CD4-positive, CD25-positive, alpha-beta regulatory T cell (primary cell): ENCODE measurements around the gene ESPN. TPM values are rescaled to one million over a fixed set of nuclear protein-coding genes. Genes with fewer than 3 reads are reported as not detected.

Experiments
- ATAC-seq, 2 donors: fragments of 150-1000 bp; cut with Tn5 transposase; one replicate each; pipeline ENCODE4 v1.10.0; 2021; ENCODE audit warnings: low read depth in 2 of 2, moderate number of reproducible peaks in 2 of 2, moderate library complexity in 1 of 2
- DNase-seq, 3 donors: peaks; one replicate each; pipeline versions ENCODE4 v3.0.0 to v3.0.0-alpha.2; 2012 to 2022; ENCODE audit warnings: mixed read lengths in 1 of 3
- H3K27ac ChIP-seq: one replicate; pipeline ENCODE4 v1.7.0; 2013; ENCODE audit warnings: mild to moderate bottlenecking, low read length; ENCODE audit not compliant: insufficient read depth, poor library complexity, severe bottlenecking
- H3K27me3 ChIP-seq: one replicate; pipeline ENCODE4 v1.7.0; 2013; ENCODE audit warnings: low read length; ENCODE audit not compliant: control insufficient read depth, insufficient read depth
- H3K36me3 ChIP-seq: one replicate; pipeline ENCODE4 v1.7.0; 2013; ENCODE audit warnings: mild to moderate bottlenecking, low read length, moderate library complexity; ENCODE audit not compliant: control insufficient read depth, insufficient read depth
- H3K4me1 ChIP-seq: 2 replicates; pipeline ENCODE4 v1.7.0; 2013; ENCODE audit warnings: mild to moderate bottlenecking, low read length; ENCODE audit not compliant: insufficient read depth, control insufficient read depth, poor library complexity, severe bottlenecking
- H3K4me3 ChIP-seq: one replicate; pipeline ENCODE4 v1.7.0; 2013; ENCODE audit warnings: low read depth, mild to moderate bottlenecking, low read length, moderate library complexity
- H3K9me3 ChIP-seq, 2 experiments: 1 replicate in 1 of 2; 2 replicates in 1 of 2; pipeline ENCODE4 v1.7.0; 2013; ENCODE audit warnings: low read length in 2 of 2, mild to moderate bottlenecking in 1 of 2, moderate library complexity in 1 of 2; ENCODE audit not compliant: control insufficient read depth in 2 of 2
- H3K27ac Mint-ChIP-seq, 3 donors: one replicate each; pipeline ENCODE4 v1.8.0; 2020 to 2022; ENCODE audit warnings: mild to moderate bottlenecking in 3 of 3, mixed read lengths in 3 of 3, moderate library complexity in 2 of 3
- H3K27me3 Mint-ChIP-seq: one replicate; pipeline ENCODE4 v1.8.0; 2022; ENCODE audit warnings: mild to moderate bottlenecking, mixed read lengths
- H3K36me3 Mint-ChIP-seq: one replicate; pipeline ENCODE4 v1.8.0; 2020; ENCODE audit warnings: mixed read lengths
- H3K4me1 Mint-ChIP-seq, 4 donors: one replicate each; pipeline ENCODE4 v1.8.0; 2020 to 2022; ENCODE audit warnings: mixed read lengths in 4 of 4, mild to moderate bottlenecking in 1 of 4
- H3K4me3 Mint-ChIP-seq, 4 donors: one replicate each; pipeline ENCODE4 v1.8.0; 2020 to 2022; ENCODE audit warnings: mild to moderate bottlenecking in 4 of 4, mixed read lengths in 4 of 4, moderate library complexity in 3 of 4
- H3K9me3 Mint-ChIP-seq, 7 donors: one replicate each; pipeline ENCODE4 v1.8.0; 2020 to 2022; ENCODE audit warnings: mixed read lengths in 7 of 7, mild to moderate bottlenecking in 3 of 7, moderate library complexity in 2 of 7
- polyA plus RNA-seq, 4 donors: library from polyadenylated mRNA; unstranded; fragments of 300-500 nt; fragmentation: Illumina TruSeq; gene quantifications; one replicate each; pipeline ENCODE4 v1.2.3, GENCODE V29; 2021
- total RNA-seq: library from RNA; stranded (reverse); gene quantifications from one replicate; pipeline ENCODE4 v1.2.3, GENCODE V29; 2022

ESPN gene
- total and polyA plus RNA-seq, 5 donors from 2014 or later, result 0.22 to 3.7 (median 0.23) TPM

DNA sequence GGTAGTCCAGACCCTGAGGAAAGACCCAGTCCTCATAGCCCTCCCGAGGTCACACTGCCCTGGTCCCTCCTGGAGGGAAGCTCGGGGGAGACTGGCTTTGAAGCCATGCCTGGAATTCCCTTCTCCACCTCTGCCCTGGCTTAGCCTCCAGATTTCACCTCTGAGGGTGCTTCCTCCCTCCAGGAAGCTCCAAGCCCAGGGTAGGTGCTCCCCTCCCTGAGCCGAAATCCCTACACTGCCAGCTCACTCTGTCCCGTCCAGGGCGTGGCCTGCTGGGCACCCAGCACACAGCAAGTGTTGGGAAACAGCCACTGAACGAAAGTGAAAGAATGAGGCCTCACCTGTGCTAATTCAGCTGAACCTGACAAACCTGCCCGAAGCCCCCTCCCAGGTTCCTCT lies 47.4 kb downstream of the ESPN start:
- ATAC-seq (no peak), DNase-seq (no peak)
- Mint-ChIP-seq H3K27me3 (peaks cover under 1% of the 10 kb centered on the region), H3K36me3 (no peaks in the 10 kb centered on the region), H3K27ac (no peak overlapping the region), H3K9me3 (no peaks in the 10 kb centered on the region), H3K4me1 (peaks cover 0 to 12% (median 4%) of the 10 kb centered on the region in 4 donors), H3K4me3 (no peak overlapping the region)
- Histone ChIP-seq H3K4me1 (peaks cover 5% of the 10 kb centered on the region), H3K27ac (no peak overlapping the region), H3K9me3 (no peaks in the 10 kb centered on the region), H3K36me3 (no peaks in the 10 kb centered on the region), H3K27me3 (no peaks in the 10 kb centered on the region), H3K4me3 (no peak overlapping the region)

DNA sequence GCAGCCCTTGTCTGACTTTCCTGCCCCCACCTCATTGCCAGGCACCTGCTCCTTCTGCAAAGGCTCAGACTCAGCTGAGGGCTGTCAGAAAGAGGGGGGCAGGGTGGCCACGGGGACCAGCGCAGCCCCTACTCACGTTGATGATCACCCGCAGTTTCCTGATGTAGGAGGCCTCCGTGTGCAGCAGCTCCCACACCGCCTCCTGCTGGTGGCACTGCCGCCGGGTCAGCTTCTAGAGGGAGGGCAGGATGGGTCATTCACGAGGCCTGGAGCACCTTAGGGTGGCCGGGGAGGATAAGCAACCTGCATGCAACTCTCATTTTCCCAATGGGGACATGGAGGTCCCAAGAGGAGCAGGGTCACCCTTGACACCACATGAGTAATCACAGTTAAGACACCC lies 47.8 kb downstream of the ESPN start:
- Mint-ChIP-seq H3K4me3 (no peak overlapping the region), H3K27ac (no peak overlapping the region), H3K4me1 (peaks cover 0 to 9% (median 4%) of the 10 kb centered on the region in 4 donors), H3K27me3 (peaks cover 4% of the 10 kb centered on the region), H3K36me3 (no peaks in the 10 kb centered on the region), H3K9me3 (no peaks in the 10 kb centered on the region)
- no peaks in the 10 kb centered on the region for H3K36me3 ChIP-seq
- no peaks in the 10 kb centered on the region for H3K9me3 ChIP-seq
- no peak overlapping the region for H3K27ac ChIP-seq
- H3K4me1 ChIP-seq, result peaks cover 4% of the 10 kb centered on the region
- no peaks in the 10 kb centered on the region for H3K27me3 ChIP-seq
- DNase-seq (no peak), ATAC-seq (no peak)
- no peak overlapping the region for H3K4me3 ChIP-seq

DNA sequence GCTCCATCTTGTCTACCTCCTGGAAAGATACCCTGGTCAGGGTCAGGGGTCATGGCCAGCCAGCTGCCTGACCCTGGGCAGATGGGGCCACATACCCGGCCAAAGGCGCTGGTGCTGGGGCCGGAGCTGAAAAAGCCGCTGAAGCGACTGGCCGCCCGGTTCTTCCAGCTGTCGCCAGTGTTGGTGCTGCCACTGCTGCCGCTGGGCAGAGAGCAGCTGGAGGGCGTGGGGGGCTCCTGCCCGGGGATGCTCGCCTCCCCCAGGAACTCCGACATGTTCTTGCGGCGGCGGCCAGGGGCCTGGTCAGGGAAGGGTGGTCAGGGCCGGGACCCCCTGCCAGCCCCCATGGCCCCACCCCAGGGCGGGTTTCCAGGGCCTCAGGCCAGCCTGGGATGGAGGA lies 48.6 kb downstream of the ESPN start:
- DNase-seq (no peak), ATAC-seq (no peak)
- H3K4me1 Mint-ChIP-seq, result peaks cover 0 to 7% (median 4%) of the 10 kb centered on the region in 4 donors
- H3K9me3 Mint-ChIP-seq, result no peaks in the 10 kb centered on the region
- no peaks in the 10 kb centered on the region for H3K36me3 Mint-ChIP-seq
- H3K27ac ChIP-seq, result no peak overlapping the region
- H3K36me3 ChIP-seq, result no peaks in the 10 kb centered on the region
- no peak overlapping the region for H3K27ac Mint-ChIP-seq
- H3K27me3 Mint-ChIP-seq, result peaks cover 4% of the 10 kb centered on the region
- no peak overlapping the region for H3K4me3 ChIP-seq
- peaks cover 4% of the 10 kb centered on the region for H3K4me1 ChIP-seq
- no peak overlapping the region for H3K4me3 Mint-ChIP-seq
- no peaks in the 10 kb centered on the region for H3K9me3 ChIP-seq
- H3K27me3 ChIP-seq, result no peaks in the 10 kb centered on the region

DNA sequence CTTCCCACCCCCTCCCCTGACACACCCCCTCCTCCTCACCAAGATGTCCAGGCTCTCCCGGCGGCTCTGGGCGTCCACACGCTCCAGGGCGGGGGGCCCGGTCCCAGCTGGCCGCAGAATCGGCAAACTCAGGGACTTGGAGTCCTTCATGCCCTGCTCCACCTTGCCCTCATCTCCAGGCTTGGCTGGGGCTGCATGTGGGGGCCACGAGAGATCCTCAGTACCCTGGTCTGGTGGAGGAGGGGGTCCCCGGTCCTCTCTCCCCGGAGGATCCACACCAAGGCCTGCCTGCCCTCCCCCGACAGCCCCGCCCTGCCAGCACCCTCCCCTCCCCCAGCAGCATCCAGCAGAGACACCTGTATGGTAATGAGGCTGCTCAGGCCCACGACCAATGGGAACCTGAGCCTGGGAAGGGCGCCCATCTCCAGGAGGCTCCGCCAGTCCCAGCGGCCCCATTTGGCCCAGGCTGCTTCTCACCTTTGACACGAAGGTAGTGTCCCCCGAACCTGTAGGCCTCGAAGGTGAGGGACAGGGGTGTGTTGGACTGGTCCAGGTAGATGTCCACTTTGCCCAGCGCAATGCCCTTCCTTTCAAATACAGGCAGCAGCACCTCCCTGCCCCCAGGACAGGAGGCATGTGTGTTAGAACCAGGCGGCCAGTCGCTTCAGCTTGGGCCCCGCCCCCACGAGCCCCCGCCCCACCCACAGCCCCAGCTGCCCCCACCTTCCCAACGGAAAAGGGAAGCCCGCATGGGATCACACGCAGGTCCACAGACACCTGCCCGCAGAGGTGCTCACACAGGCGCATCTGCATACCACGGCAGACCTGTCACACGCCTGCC lies 49.6 kb downstream of the ESPN start:
- Mint-ChIP-seq H3K4me3 (no peak overlapping the region), H3K36me3 (peaks cover 3% of the 10 kb centered on the region), H3K4me1 (peaks cover 0 to 7% (median 4%) of the 10 kb centered on the region in 4 donors), H3K9me3 (no peaks in the 10 kb centered on the region), H3K27me3 (peaks cover 7% of the 10 kb centered on the region), H3K27ac (no peak overlapping the region)
- no peak for DNase-seq
- Histone ChIP-seq H3K4me1 (peaks cover 4% of the 10 kb centered on the region), H3K9me3 (no peaks in the 10 kb centered on the region), H3K27ac (no peak overlapping the region), H3K27me3 (no peaks in the 10 kb centered on the region), H3K4me3 (no peak overlapping the region), H3K36me3 (no peaks in the 10 kb centered on the region)
- no peak for ATAC-seq

DNA sequence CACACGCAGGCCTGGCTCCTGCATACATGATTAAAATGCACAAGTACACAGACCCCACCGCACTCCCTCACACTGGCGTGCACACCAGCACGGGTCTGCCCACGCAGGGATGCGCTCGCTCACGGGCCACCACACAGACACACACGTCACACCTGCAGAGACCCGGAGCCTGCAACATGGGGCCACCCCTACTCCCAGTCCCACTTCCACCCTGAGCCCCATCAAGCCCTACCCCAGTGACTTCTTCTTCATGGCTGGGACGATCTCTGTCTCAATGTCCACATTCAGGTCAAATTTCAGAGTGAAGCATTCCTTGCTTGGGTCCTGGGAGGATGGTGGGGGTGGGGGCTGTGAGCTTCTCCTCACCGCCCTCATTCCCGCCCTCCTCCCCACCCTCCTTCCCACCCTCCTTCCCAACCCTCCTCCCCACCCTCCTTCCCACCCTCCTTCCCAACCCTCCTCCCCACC lies 50.3 kb downstream of the ESPN start:
- Mint-ChIP-seq H3K4me1 (peaks cover 0 to 7% (median 4%) of the 10 kb centered on the region in 4 donors), H3K9me3 (no peaks in the 10 kb centered on the region), H3K4me3 (no peak overlapping the region), H3K36me3 (peaks cover 3% of the 10 kb centered on the region), H3K27ac (no peak overlapping the region), H3K27me3 (peaks cover 7% of the 10 kb centered on the region)
- DNase-seq, result no peak
- Histone ChIP-seq H3K27me3 (no peaks in the 10 kb centered on the region), H3K36me3 (no peaks in the 10 kb centered on the region), H3K4me1 (peaks cover 4% of the 10 kb centered on the region), H3K4me3 (no peak overlapping the region), H3K9me3 (no peaks in the 10 kb centered on the region), H3K27ac (no peak overlapping the region)
- ATAC-seq, result no peak

DNA sequence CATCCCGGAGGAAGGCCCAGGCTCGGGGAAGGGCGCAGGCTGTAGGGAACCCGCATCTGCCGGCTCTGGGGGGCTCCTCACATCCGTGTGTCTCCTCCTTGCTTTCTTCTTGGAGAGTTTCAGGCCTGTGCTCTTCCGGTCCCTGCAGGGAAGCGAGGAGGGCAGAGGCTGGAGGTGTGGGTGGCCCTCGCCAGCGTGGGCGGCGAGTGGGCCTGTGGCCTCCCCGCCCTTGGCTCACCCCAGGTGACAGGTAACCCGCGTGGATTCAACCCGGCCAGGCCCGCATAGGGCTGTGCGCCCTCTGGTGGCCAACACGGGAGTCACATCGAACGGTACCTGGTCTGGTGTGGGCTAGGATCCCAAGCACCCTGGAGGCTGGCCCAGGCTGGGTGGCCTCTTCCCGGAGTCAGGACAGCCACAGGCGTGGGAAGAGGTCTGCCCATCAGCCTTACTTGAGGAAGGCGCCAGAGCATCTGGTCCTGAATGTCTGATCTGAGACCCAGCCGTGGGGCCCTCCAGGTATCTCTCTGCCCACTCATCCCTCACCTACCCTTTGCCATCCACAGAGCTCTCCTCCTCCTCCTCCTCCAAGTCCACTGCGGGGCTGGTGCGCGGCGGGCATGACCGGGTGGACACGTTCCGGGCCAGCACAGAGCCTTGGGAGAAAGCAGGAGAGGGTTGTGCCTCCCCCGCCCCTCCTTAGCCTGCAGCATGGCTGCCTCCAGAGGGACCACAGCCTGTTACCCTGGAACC lies 51.0 kb downstream of the ESPN start:
- no peak overlapping the region for H3K4me3 ChIP-seq
- peak; percentile 65 to 79 (median 71) for DNase-seq
- Mint-ChIP-seq H3K9me3 (no peaks in the 10 kb centered on the region), H3K4me1 (peaks cover 0 to 7% (median 4%) of the 10 kb centered on the region in 4 donors), H3K36me3 (peaks cover 3% of the 10 kb centered on the region), H3K4me3 (peak overlapping the region in 2 of 4 donors; percentile 47 to 71), H3K27ac (no peak overlapping the region), H3K27me3 (peaks cover 7% of the 10 kb centered on the region)
- H3K4me1 ChIP-seq, result peaks cover 4% of the 10 kb centered on the region
- H3K9me3 ChIP-seq, result no peaks in the 10 kb centered on the region
- H3K36me3 ChIP-seq, result no peaks in the 10 kb centered on the region
- peak; percentile 85 to 96 for ATAC-seq
- no peaks in the 10 kb centered on the region for H3K27me3 ChIP-seq
- no peak overlapping the region for H3K27ac ChIP-seq

DNA sequence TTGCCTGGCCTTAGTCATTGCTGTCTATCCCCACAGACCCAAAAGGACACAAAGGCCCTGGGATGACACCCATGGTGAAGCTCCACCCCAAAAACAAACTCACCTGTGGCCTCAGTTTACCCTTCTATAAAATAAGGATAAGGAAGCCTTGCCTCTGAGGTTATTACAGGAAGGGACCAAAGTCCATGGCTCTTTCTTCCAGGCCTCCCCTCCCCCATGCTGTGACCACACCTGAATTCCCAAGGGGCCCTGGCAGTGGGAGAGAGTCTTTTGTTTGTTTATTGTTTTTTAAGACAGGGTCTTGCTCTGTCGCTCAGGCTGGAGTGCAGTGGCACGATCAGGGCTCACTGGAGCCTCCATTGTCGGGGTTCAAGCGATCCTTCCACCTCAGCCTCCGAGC lies 51.9 kb downstream of the ESPN start:
- H3K4me3 Mint-ChIP-seq, result no peak overlapping the region
- H3K27ac ChIP-seq, result no peak overlapping the region
- H3K27ac Mint-ChIP-seq, result no peak overlapping the region

More for the DNA sequence above, 51.9 kb downstream of the ESPN start:
- Histone ChIP-seq H3K9me3 (no peaks in the 10 kb centered on the region), H3K36me3 (no peaks in the 10 kb centered on the region), H3K4me3 (no peak overlapping the region), H3K27me3 (no peaks in the 10 kb centered on the region), H3K4me1 (peaks cover 4% of the 10 kb centered on the region)
- ATAC-seq (no peak), DNase-seq (no peak)
- no peaks in the 10 kb centered on the region for H3K9me3 Mint-ChIP-seq
- peaks cover 0 to 7% (median 4%) of the 10 kb centered on the region in 4 donors for H3K4me1 Mint-ChIP-seq
- peaks cover 7% of the 10 kb centered on the region for H3K27me3 Mint-ChIP-seq
- H3K36me3 Mint-ChIP-seq, result peaks cover 3% of the 10 kb centered on the region
